Left renal pelvis (tissue), 4 donors: ENCODE measurements around the gene GPR132. TPM values are rescaled to one million over a fixed set of nuclear protein-coding genes. Genes with fewer than 3 reads are reported as not detected.
"Not testable (repeated sequence)": the region's sequence is repeated elsewhere in the genome, so short reads cannot be mapped to it uniquely, and the experiment has no call there.

Source experiments
- DNase-seq, 4 donors: peaks; one replicate each; pipeline ENCODE4 v3.0.0-alpha.2; 2013; ENCODE audit warnings: low read depth in 4 of 4, low spot score in 3 of 4
- polyA plus RNA-seq, 4 donors: library from polyadenylated mRNA; unstranded; fragments of 120-200 nt; gene quantifications; one replicate each; pipeline ENCODE4 v1.2.1, GENCODE V29; 2013; ENCODE audit not compliant: insufficient read length in 4 of 4

Gene GPR132
- polyA plus RNA-seq = 1 to 10 TPM in 1 of 4 donors, under 1 TPM in 3; 0.24 to 1.1 (median 0.50) TPM

DNA sequence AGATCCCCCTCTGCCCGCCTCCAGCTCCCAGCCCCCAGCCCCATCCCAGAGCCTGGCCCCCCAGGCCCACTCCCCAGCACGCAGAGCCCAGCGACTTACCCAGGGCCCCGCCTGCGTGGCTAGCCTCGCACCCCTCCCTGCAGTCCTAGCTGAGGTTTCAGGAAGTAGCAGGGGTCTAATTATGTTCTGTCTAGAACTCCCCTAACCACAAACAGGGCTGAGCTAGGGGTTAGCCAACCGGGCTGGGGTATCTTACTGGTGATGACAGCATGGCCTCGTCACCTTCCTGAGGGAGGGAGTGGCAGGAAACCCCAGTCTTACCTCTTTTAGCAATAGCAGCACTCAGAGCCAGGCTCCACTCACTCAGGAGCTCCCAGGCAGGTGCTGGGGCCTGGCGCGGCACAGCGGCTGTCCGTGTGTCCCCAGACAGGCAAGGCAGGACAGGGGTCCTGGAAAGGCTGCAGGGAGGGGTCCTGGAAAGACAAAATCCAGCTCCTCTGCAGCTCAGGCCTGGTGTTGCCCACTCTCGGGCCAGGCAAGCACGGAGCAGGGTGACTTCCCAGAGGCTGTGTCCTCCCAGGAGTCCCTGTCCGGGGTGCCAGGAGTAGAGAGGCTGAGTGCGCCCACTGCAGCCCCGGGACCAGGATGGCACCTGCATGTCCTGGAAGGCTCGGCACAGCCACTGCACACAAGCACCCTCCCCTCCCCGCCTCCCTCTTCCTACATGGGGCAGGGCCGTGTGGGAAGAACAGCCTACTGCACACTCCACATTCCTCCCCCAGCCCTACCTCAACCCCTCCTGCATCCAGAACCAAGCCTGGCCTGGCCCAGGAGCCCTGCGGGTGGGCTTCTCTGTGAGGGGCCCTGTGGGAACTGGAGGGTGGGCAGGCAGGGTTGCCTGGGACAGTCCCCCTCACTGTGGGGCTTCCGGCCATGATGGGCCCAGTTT, at the start of gene GPR132:
TSS of gene GPR132 (minus strand) at position 151 of the 949 bp plus-strand sequence. CDS start 10,010 bp downstream, outside the sequence.
- no peak for DNase-seq

DNA sequence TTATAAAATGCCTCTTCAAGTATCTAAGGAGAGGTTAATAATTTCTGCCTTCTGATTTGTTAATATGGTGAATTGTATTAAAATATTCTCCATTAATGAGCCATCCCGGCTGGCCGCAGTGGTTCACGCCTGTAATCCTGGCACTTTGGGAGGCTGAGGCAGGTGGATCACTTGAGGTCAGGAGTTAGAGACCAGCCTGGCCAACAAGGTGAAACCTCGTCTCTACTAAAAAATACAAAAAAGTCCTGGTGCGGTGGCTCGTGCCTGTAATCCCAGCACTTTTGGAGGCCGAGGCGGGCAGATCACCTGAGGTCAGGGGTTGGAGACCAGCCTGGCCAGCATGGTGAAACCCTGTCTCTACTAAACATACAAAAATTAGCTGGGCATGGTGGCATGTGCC, 44.0 kb upstream of the GPR132 start:
- not testable (repeated sequence) for DNase-seq

- DNase-seq = no peak
Measured at GRCh38 chr14:105108516-105108864, 43.3 kb upstream of the GPR132 start.

GRCh38 chr14:105107781-105108515, 42.7 kb upstream of the GPR132 start:
- no peak for DNase-seq

DNA sequence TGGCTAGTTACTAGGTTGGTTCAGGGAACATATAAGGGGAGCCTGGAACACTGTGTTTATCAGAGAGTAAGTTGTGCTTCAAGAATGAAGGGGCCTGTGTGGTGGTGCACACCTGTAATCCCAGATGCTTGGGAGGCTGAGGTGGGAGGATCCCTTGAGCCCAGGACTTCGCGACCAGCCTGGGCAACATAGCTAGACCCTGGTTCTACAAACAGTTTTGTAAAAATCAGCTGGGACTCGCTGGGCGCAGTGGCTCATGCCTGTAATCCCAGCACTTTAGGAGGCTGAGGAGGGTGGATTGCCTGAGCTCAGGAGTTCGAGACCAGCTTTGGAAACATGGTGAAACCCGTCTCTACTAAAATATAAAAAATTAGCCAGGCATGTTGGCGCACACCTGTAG, 42.1 kb upstream of the GPR132 start:
- DNase-seq = no peak

GRCh38 chr14:105105158-105105557, 39.9 kb upstream of the GPR132 start:
- no peak for DNase-seq

DNA sequence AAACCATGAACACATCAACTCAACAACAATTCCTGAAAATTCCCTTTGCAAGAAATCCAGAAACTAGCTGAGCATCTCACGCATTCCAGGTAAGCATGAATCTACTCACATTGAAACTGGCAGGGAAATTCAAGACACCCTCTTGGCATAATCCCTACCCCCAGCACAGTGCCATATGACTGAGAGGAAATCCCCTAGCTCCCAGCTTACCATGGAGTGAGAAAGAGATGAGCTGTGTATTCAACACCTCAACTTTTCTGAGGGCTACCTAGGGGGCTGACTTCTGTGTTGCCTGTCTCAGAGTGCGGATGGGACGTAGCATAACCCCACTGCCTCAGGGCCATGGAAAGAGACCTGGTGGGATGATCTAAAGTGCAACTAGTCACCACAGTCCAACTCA, 37.7 kb upstream of the GPR132 start:
- DNase-seq = no peak

DNA sequence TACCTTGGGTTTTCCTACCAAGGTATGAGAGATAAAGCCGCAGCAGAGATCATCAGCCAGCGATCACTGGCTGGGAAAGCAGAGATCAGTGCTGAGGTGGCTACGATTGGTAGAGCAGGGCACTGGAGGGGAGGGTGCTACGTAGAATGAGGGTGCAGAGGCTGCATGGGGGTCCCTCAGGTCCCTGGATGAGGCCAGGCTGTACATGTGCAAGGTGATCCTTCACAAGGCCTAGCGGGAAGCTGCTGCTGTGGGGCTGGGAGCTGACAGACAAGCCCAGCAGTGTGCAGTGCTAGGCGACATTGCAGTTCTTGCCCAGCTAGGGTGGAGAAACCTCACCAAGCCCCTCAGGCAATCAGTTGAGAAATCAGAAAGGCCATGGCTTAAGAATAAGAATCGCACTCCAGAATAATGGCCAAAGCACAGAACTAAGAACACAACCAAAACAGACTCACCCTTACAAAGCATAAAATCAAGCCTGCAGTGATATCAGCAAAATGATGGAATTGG, 37.2 kb upstream of the GPR132 start:
- no peak for DNase-seq

DNA sequence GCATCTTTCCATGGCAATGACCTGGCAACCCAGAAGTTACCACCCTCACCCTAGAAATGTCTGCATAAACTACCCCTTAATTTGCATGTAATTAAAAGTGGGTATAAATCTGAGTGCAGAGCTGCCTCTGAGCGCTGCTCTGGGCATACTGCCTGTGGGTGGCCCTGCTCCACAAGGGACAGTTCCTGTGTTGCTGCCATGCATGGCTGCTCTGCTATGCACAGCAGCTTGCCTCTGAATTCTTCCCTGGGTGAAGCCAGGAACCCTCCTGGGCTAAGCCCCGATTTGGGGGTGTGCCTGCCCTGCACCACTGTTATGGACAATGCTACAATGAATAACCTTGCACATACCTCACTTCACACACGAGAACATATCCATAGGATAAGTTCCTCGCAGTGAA, 35.7 kb upstream of the GPR132 start:
- DNase-seq = no peak

- DNase-seq = no peak
Measured at GRCh38 chr14:105099778-105100177, 34.5 kb upstream of the GPR132 start.

DNA sequence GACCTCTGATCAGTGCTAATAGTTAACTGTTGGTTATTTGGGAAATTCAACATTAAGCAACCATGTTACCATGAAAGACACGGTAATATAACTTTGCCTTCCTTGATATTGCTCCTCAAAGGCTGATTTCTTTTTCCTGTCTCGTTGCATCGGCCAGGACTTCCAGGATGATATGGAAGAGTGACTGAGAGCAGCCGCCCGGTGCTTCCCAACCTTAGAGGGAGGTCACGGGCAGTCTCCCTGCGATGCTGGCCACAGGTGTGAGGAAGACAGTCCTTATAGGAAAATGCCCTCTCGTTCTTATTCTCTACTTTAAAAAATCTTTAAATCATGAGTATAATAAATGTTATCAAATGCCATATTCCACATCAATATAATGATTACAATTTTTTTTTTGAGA, 33.1 kb upstream of the GPR132 start:
- DNase-seq = no peak

DNA sequence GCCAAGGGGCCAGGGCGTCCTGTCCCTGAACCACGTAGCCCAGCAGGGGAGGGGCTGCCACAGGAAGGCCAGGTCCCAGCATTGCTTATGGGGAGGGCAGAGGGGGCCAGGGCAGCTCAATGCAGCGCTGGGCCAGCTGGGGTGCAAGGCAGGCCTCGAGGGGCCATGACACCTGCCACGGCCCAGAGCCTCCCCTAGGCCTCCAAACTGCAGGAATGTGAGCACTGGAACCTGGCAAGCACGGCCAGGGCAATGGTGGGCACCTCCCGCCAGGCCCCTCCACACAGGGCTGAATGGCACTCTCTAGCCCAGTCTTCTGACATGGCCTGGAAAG, 32.5 kb upstream of the GPR132 start:
- DNase-seq = no peak

DNA sequence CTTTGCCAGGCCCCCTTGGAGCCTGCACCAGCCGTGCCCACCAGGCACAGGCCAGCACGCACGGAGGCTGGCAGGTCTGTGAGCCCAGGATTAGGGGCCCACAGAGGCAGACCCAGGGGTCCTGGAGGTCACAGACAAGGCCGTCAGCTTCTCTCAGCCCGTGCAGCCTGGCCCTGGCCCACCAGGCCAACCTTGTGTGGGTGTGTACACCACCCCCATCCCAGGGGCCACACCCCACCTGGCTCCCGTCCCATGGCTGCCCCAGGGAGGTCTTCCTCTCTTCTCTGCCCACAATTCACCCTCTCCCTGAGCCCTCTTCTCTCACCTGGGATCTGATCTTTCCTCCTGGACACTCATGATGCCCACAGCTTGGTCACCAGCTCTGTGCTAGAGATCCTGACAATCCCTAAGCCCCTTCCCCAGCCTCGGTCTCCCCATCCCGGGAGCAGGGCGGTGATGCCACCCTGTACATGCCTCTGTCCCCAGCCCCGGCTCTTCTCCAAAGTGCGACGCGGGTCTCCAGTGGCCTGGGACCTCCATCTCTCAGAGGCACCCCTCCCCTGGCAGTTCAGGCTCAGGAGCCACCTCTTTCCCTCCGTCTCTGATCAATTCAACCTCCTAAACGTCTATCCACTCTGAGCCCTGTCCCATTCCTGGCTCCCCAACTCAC, 31.1 kb upstream of the GPR132 start:
- DNase-seq = no peak

DNA sequence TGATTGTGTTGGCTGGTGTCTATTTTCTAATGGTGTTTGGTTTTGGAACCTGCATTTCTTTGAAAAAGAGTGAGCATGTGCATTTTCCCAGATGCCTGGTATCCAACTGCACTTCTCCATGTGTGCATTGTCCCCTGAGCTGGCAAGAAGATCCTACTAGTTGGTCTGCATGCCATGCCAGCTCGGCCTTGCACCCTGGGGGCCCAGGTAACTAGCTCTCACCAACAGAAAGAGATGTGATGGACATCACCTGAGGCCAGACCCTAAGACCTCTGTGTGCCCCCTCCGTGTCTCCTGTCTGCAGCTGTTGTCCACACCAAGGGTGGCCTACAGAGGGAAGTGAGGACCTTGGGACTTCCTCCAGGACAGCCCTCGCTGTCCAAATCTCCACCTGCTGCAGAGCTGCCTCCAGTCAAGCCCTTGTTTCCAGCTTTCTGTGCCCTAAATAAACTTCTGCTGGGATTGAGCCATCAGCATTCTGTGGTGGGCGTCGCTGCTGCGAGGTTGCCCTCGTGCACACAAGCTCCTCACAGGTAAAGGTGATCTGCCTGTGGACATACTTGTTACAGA, 30.1 kb upstream of the GPR132 start:
- DNase-seq = no peak

DNA sequence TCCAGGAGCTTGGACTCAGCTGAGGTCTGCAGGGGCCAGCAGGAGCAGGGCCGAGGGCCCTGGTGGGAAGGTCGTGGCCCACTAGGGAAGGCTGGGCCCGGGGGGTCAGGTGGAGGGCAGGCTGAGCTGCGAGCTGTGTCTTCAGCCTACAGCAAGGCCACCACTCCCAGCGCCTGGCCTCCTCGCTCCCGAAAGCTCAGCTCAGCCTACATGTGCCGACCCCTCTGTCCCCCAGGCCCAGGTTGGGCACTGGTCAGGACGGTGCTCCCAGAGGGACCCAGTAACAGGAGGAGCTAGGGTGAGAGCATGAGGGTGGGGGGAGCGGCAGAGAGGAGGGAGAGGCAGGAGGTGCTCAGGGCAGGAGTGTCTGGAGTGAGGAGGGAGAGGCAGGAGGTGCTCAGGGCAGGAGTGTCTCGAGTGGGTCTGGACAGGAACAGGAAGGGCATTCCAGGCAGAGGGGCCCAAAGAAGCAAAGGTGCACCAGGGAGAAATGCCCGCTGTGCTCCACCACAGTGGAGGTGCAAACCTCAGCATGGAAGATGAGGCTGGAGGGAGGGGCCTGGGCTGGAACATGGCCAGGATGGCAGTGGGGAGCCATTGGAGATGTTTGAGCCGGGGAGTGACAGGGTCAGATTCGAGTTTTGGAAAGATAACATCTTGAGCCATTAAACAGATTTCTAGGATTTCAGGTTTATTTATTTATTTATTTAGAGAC, 29.1 kb upstream of the GPR132 start:
- DNase-seq = no peak

DNA sequence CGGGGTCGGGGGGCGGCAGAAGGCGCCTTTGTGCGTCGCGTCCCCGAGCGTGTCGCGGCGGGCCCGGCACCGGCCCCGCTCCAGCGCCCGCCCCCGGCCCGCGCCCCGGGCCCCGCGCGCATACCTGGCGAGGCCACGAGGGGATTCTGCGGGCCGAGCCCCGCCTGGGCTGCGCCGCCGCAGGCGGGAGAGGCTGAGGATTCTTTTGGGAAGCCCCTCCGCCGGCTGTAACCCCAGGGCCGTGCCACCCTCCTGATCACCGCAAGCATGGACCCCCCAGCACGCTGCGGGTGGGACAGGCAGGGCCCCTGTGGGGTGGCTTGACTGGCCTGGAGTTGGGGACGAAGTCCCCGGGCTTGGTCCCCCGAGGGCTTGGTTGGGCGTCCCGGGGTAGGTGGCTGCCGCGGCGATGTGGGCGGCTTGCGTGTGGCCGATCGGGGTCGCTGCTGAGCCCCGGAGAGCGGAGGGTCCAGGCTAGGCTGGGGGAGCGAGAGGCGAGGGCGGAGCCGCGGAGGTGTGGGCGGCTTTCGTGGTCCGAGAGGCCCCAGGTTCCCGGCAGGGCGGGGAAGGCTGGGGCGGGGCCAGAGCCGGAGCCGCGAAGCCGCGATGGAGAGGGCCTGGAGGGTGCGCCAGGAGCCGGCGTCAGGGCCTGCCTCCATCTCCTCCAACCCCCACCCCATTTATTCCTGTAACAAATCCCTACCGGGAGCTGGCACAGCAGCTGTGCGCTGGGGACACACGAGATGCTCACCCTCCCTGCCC, 28.4 kb upstream of the GPR132 start:
- DNase-seq = peak in 1 of 4 donors; percentile 60

DNA sequence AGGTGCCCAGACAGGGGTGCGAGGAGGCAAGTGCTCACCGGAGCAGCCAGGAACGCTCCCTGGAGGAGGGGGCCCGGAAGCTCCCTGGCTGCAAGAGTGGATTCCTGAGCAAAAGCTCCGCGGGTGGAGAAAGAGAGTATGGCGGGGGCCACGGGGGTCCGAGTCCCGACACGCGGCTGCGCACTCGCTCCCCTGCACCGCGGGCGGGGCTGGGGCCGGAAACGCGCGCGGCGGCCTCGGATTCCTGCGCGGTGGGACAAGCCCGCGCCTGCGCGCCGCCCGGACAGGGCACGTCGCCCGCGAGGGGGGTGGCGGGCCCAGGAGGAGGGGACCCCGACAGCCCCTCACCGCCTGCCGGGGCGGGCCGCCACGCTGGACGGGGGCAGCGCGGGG, 27.8 kb upstream of the GPR132 start:
- DNase-seq = no peak

DNA sequence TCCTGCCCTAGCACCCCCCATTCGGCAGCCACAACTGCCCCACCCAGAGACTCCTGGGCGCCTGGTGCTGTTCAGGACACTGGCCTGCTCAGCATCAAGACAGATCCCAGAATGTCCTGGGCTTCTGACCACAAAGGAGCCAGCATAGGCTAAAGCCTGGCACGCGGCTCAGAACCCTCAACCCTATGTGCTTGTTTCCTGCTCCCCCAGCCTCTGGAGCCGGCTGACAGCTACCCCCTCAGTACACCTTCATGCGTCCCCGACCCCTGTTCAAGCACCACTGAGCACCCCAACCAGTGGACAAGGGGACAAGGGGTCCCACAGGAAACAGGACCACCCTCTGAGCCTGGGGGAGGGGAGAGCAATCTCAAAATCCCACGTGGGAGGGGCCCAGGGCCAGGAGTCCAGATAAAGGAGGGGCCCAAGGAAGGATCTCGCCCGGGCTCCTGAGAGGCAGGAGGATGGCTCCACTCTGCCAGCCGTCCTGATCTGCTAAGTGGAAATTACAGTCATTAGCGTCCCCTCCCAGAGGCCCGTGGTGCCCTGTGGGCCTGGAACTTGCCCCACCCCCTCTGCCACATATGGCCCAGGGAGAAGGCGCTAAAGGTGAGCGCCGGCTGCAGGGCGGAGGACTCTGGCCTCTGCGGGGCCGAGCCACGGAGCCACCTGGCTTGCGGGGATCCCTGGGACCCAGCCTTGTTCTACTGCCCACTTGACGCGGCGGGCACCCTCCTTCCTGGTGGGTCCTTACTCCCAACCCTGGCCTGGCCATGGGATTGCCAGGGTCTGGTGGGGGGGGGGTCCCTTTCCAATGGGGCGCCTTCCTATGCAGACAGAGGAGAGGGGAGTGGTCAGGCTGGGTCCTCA, 27.2 kb upstream of the GPR132 start:
- DNase-seq = no peak
